Upper lobe of right lung (tissue), 1 donor: ENCODE data around the gene ESYT2. TPM values are rescaled to one million over a fixed set of nuclear protein-coding genes. Genes with fewer than 3 reads are reported as not detected.

Source experiments
- ATAC-seq: fragments of 200-7000 bp; cut with Tn5 transposase; one replicate; pipeline ENCODE4 v1.9.1; 2020; ENCODE audit warnings: mild to moderate bottlenecking, moderate library complexity
- DNase-seq: peaks from one replicate; pipeline ENCODE4 v3.0.0-alpha.2; 2020
- H3K27ac ChIP-seq: fragments of 200-600 bp; one replicate; pipeline ENCODE4 v1.8.0; 2022
- H3K27me3 ChIP-seq: fragments of 200-600 bp; one replicate; pipeline ENCODE4 v1.8.0; 2022; ENCODE audit warnings: mild to moderate bottlenecking
- H3K36me3 ChIP-seq: fragments of 200-600 bp; one replicate; pipeline ENCODE4 v1.8.0; 2022
- H3K4me1 ChIP-seq: fragments of 200-600 bp; one replicate; pipeline ENCODE4 v1.8.0; 2022
- H3K4me3 ChIP-seq: fragments of 200-600 bp; one replicate; pipeline ENCODE4 v1.8.0; 2022; ENCODE audit warnings: mild to moderate bottlenecking
- H3K9me3 ChIP-seq: fragments of 200-600 bp; one replicate; pipeline ENCODE4 v1.8.0; 2022
- CTCF ChIP-seq: fragments of 200-600 bp; IDR thresholded peaks from one replicate; pipeline ENCODE4 v1.8.0; 2022; ENCODE audit warnings: antibody characterized with exemption
- intact Hi-C: fragments of 100-400 bp; cut with DNase I; formaldehyde crosslinking; loops from one replicate; pipeline ENCODE4 v1.11.0; 2022
- total RNA-seq: library from RNA; stranded (reverse); fragmentation: NEBNext Ultra II Directional; extraction: Animal tissue kit (Norgen Biotek cat#: 25700); gene quantifications from one replicate; pipeline ENCODE4 v1.2.1, GENCODE V29; 2021
- donor health status: DM: no; HTN: yes; CAD: no; lungs with severe emphysema.

The ESYT2 gene
- total RNA-seq, 1 donor from 2014 or later, result 63.1 TPM

GRCh38 chr7:158789842-158790241 lies 39.5 kb downstream of the ESYT2 start:
- H3K4me3 ChIP-seq, result no peak overlapping the region
- no peaks in the 10 kb centered on the region for H3K9me3 ChIP-seq
- intact Hi-C loops, result no loop called here
- no peak overlapping the region for H3K27ac ChIP-seq
- no peak for ATAC-seq
- peaks cover 74% of the 10 kb centered on the region for H3K36me3 ChIP-seq
- DNase-seq, result no peak
- H3K27me3 ChIP-seq, result no peaks in the 10 kb centered on the region
- no peak for TF ChIP-seq CTCF
- no peaks in the 10 kb centered on the region for H3K4me1 ChIP-seq

- ATAC-seq, result no peak
- no peak for DNase-seq
- H3K27me3 ChIP-seq, result no peaks in the 10 kb centered on the region
- H3K4me3 ChIP-seq, result no peak overlapping the region
- no peak overlapping the region for H3K27ac ChIP-seq
- intact Hi-C loops, result no loop called here
- no peaks in the 10 kb centered on the region for H3K9me3 ChIP-seq
- TF ChIP-seq CTCF, result no peak
- peaks cover 64% of the 10 kb centered on the region for H3K36me3 ChIP-seq
- H3K4me1 ChIP-seq, result peaks cover 16% of the 10 kb centered on the region
These were observed 42.4 kb downstream of the ESYT2 start for GRCh38 chr7:158786898-158787297.

GRCh38 chr7:158784270-158784669 lies 45.0 kb downstream of the ESYT2 start:
- intact Hi-C loops, result no loop called here
- no peak for ATAC-seq
- Histone ChIP-seq H3K36me3 (peaks cover 57% of the 10 kb centered on the region), H3K27me3 (no peaks in the 10 kb centered on the region), H3K27ac (no peak overlapping the region), H3K4me3 (no peak overlapping the region), H3K4me1 (peaks cover 23% of the 10 kb centered on the region), H3K9me3 (no peaks in the 10 kb centered on the region)
- TF ChIP-seq CTCF, result no peak
- DNase-seq, result no peak

- no peaks in the 10 kb centered on the region for H3K9me3 ChIP-seq
- H3K27me3 ChIP-seq, result no peaks in the 10 kb centered on the region
- ATAC-seq, result no peak
- TF ChIP-seq CTCF, result no peak
- intact Hi-C loops, result no loop called here
- H3K36me3 ChIP-seq, result peaks cover 57% of the 10 kb centered on the region
- no peak for DNase-seq
- peaks cover 30% of the 10 kb centered on the region for H3K4me1 ChIP-seq
- H3K4me3 ChIP-seq, result no peak overlapping the region
- H3K27ac ChIP-seq, result peak overlapping the region; percentile 70
These were observed 45.7 kb downstream of the ESYT2 start for GRCh38 chr7:158783595-158783994.

GRCh38 chr7:158782761-158783401 lies 46.4 kb downstream of the ESYT2 start:
- peaks cover 59% of the 10 kb centered on the region for H3K36me3 ChIP-seq
- TF ChIP-seq CTCF, result peak; percentile 45
- peaks cover 31% of the 10 kb centered on the region for H3K4me1 ChIP-seq
- peak; percentile 90 for ATAC-seq
- no peak overlapping the region for H3K4me3 ChIP-seq
- no peaks in the 10 kb centered on the region for H3K27me3 ChIP-seq
- intact Hi-C loops, result no loop called here
- no peaks in the 10 kb centered on the region for H3K9me3 ChIP-seq
- no peak for DNase-seq
- peak overlapping the region; percentile 70 for H3K27ac ChIP-seq
